ENCODE data around the gene BACH2. TPM values are rescaled to one million over a fixed set of nuclear protein-coding genes. Genes with fewer than 3 reads are reported as not detected.

Gene BACH2
- polyA plus RNA-seq, 1 of the 3 experiments (the other 2 are of a cell fraction), result 0.46 TPM

- Histone ChIP-seq H3K4me1 (ENCODE audit: control insufficient read depth in 1 of 2, insufficient read depth in 2 of 2, low read depth in 1 of 2, low read length in 1 of 2) (no peaks in the 10 kb centered on the region; a peak in 1 of 4 replicates), H3K9me3 (no peaks in the 10 kb centered on the region), H4K20me1 (ENCODE audit: insufficient read depth) (no peaks in the 10 kb centered on the region), H2AFZ (ENCODE audit: low read depth) (no peak overlapping the region), H3K27me3 (ENCODE audit: insufficient read depth) (no peaks in the 10 kb centered on the region), H3F3A (replicated peaks; ENCODE audit: insufficient read depth) (no peaks in the 10 kb centered on the region), H3K36me3 (replicated peaks in 1 of 2; ENCODE audit: control insufficient read depth in 1 of 2, insufficient read depth in 2 of 2, low read length in 1 of 2) (no peaks in the 10 kb centered on the region), H3K79me2 (ENCODE audit: insufficient read depth) (no peaks in the 10 kb centered on the region), H3K4me3 (ENCODE audit: low read depth in 2 of 2, low read length in 1 of 2) (no peak overlapping the region), H3K27ac (ENCODE audit: low read depth in 2 of 2, low read length in 1 of 2) (no peak overlapping the region), H3K4me2 (no peak overlapping the region), H3K9ac (no peak overlapping the region), H3K9me2 (no peaks in the 10 kb centered on the region)
- TF ChIP-seq SMC3 (IDR thresholded peaks at IDR 0.05; ENCODE audit: low read depth, low read length), result no peak
- no peak for TF ChIP-seq USF1 (IDR thresholded peaks at IDR 0.05; ENCODE audit: borderline replicate concordance, low read depth)
- TF ChIP-seq RCOR1 (IDR thresholded peaks at IDR 0.05; ENCODE audit: low read length), result no peak
- no peak for TF ChIP-seq ZBTB33 (IDR thresholded peaks at IDR 0.05; ENCODE audit: borderline replicate concordance, low read depth)
- TF ChIP-seq RFX5 (IDR thresholded peaks at IDR 0.05; ENCODE audit: low read length), result no peak
- TF ChIP-seq TAF1 (IDR thresholded peaks at IDR 0.05; ENCODE audit: borderline replicate concordance, low read depth, low read length), result no peak
- TF ChIP-seq REST (IDR thresholded peaks at IDR 0.05; ENCODE audit: low read depth, low read length), result no peak
- no peak for TF ChIP-seq USF2 (IDR thresholded peaks at IDR 0.05; ENCODE audit: borderline replicate concordance, low read depth, low read length)
- TF ChIP-seq FOSL2 (IDR thresholded peaks at IDR 0.05; ENCODE audit: borderline replicate concordance, low read depth), result no peak
- TF ChIP-seq MAX (IDR thresholded peaks at IDR 0.05; ENCODE audit: low read depth), result no peak
- TF ChIP-seq TEAD4 (IDR thresholded peaks at IDR 0.05; ENCODE audit: borderline replicate concordance, insufficient read depth), result no peak
- no peak for TF ChIP-seq MEF2A (IDR thresholded peaks at IDR 0.05; ENCODE audit: borderline replicate concordance, low read depth)
- 87% methylated on average over 15 of the region's 15 CpGs for WGBS (ENCODE audit: low lambda C conversion rate)
- no peak for DNase-seq
- ChIA-PET CTCF (interaction anchor here (0.5 to 6.3 kb wide), 73 partner anchors 8 to 567 kb away, joined by 3 to 169 read pairs (median 4); no protein-coding TSS in a partner anchor), POLR2A (interaction anchor here (0.6 to 1.4 kb wide), 3 partner anchors 25 to 277 kb away, joined by 3 to 5 read pairs (median 4); no protein-coding TSS in a partner anchor)
These were observed 355.4 kb downstream of the BACH2 start for GRCh38 chr6:89941031-89941762.

Measured in SK-N-SH (cell line).